HEK293 (cell line): ENCODE measurements around the gene SLC16A5.

ENCODE experiments used
- AEBP2 ChIP-seq: fragments of 450-650 bp; formaldehyde crosslinking; IDR thresholded peaks from 2 replicates; pipeline ENCODE4 v1.5.1; 2016; ENCODE audit warnings: missing biosample characterization, missing genetic modification characterization, borderline replicate concordance
- CTCF ChIP-seq: fragments of 450-650 bp; formaldehyde crosslinking; IDR thresholded peaks from 2 replicates; pipeline ENCODE4 v1.5.1; 2016; ENCODE audit warnings: missing biosample characterization, missing genetic modification characterization
- GLI4 ChIP-seq: fragments of 450-650 bp; formaldehyde crosslinking; IDR thresholded peaks from 2 replicates; pipeline ENCODE4 v1.5.1; 2016; ENCODE audit warnings: missing biosample characterization, missing genetic modification characterization
- KLF10 ChIP-seq: fragments of 450-650 bp; IDR thresholded peaks from 2 replicates; pipeline ENCODE4 v1.5.1; 2018; ENCODE audit warnings: missing biosample characterization, mild to moderate bottlenecking, missing genetic modification characterization
- MZF1 ChIP-seq: fragments of 450-650 bp; formaldehyde crosslinking; IDR thresholded peaks from 2 replicates; pipeline ENCODE4 v1.5.1; 2017; ENCODE audit warnings: missing biosample characterization, missing genetic modification characterization, borderline replicate concordance
- PBX3 ChIP-seq: sonication (generic); formaldehyde crosslinking; IDR thresholded peaks from 2 replicates; pipeline ENCODE4 v1.8.1; 2022; ENCODE audit warnings: mild to moderate bottlenecking, moderate library complexity, missing genetic modification reagents
- ZNF16 ChIP-seq: fragments of 450-650 bp; formaldehyde crosslinking; IDR thresholded peaks from 2 replicates; pipeline ENCODE4 v1.5.1; 2016; ENCODE audit warnings: low read depth, missing biosample characterization, missing genetic modification characterization
- ZNF23 ChIP-seq: fragments of 450-650 bp; formaldehyde crosslinking; IDR thresholded peaks from 2 replicates; pipeline ENCODE4 v1.5.1; 2016; ENCODE audit warnings: missing biosample characterization, missing genetic modification characterization, borderline replicate concordance

- no peak for TF ChIP-seq KLF10 (tag by site-specific recombination)
- TF ChIP-seq PBX3 = no peak
- no peak for TF ChIP-seq CTCF (tag by site-specific recombination)
- no peak for TF ChIP-seq MZF1
- TF ChIP-seq ZNF23 (tag by site-specific recombination) = no peak
- TF ChIP-seq GLI4 (tag by site-specific recombination) = no peak
- TF ChIP-seq AEBP2 (tag by site-specific recombination) = no peak
- TF ChIP-seq ZNF16 (tag by site-specific recombination) = no peak
Measured at GRCh38 chr17:75125984-75126383, 38.2 kb downstream of the SLC16A5 start.
